ENCODE data around the gene UFL1.

Gene UFL1

DNA sequence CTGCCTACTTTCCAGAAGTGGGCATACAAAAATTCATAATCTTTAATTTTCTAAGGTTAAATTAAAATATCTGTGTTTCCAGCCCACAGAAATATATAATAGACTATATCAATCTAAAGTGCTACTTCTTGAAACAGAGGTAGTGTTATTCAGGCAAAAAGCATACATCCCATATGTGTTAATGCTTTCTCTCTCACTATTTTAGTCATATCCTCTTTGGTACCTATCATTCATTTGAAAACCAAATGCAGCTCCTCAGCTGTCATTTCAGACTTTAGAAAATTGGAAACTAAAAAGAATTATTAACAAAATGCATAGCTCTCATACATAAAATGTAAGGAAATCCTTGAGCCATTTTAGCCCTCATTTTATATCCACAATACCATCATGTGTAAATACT lies 42.2 kb downstream of the UFL1 start:
- no peak overlapping the region for H3K4me3 ChIP-seq (ENCODE audit: low read depth, low read length)
- DNase-seq (ENCODE audit: low read depth), result no peak

DNA sequence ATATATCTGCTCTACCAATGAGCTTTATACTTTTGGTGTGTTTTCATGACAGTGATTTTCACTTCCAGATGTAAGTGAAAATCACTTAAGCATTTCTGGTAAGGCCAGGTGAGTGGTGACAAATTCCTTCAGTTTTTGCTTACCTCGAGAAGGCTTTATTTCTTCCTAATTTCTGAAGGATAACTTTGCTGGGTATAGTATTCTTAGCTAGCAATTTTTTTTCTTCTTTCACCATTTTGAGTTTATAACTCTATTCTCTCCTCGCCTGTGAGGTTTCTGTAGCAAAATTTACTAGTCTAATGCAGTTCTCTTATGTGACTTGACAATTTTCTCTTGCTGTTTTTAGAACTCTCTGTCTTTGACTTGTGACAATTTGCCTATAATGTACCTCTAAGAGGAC lies 48.4 kb downstream of the UFL1 start:
- H3K4me3 ChIP-seq (ENCODE audit: low read depth, low read length), result no peak overlapping the region
- DNase-seq (ENCODE audit: low read depth), result no peak

DNA sequence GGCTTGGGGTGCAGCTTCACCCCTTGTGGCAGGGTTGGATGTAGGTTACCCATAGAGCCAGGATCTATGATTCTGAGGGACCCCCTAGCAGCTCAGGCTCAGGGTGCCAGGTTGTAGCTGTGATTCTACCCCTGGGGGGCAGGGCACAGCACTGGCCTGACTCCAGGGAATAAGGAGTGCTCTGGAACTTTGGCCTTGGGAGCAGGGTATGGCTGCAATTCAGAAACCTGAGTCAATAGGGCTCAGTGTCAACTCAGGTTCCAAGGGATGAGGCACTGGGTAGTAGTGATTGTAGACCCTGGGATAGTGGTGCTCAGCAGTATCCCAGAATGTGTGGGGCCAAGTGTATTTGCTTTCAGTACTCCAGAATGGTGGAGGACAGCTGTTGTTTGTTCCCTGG lies 49.9 kb downstream of the UFL1 start:
- no peak overlapping the region for H3K4me3 ChIP-seq (ENCODE audit: low read depth, low read length)
- no peak for DNase-seq (ENCODE audit: low read depth)

DNA sequence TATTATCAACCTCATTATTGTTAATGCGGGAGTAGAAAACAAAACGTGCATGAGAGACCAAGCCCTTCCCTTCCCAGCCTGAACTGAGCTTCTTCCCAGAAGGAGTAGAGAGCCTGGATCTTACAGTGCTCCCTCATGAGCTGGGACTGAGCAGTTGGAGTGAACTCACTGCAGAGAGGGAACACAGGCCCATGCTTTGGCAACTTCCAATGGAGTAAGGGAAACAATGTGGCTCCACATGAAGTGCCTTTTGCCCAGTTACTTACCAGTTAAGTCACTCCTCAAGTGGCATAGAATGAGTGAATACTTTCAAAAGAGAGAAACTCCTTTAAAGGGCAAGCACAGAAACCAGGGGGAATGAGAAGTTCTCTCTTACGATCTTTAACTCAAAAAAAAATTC lies 53.8 kb downstream of the UFL1 start:
- DNase-seq (ENCODE audit: low read depth), result no peak
- no peak overlapping the region for H3K4me3 ChIP-seq (ENCODE audit: low read depth, low read length)

DNA sequence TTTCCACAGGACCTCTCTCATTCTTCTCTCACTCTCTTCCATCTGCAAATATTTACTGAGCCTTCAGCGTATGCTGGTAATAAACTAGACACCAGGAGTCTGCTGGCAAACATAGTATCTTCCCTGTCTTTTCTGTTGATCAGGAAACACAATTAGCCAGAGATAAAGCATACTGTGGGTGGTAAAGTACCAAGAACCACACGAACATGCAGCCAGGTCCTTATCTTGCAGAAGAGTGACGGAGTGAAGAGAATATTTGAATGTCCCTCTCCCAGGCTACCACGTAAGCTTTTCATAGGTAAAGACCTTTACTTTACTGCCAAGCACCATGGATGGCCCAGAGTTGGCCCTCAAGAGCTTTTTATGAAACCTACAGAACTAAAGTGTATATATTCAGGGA lies 54.6 kb downstream of the UFL1 start:
- no peak overlapping the region for H3K4me3 ChIP-seq (ENCODE audit: low read depth, low read length)
- DNase-seq (ENCODE audit: low read depth), result no peak

DNA sequence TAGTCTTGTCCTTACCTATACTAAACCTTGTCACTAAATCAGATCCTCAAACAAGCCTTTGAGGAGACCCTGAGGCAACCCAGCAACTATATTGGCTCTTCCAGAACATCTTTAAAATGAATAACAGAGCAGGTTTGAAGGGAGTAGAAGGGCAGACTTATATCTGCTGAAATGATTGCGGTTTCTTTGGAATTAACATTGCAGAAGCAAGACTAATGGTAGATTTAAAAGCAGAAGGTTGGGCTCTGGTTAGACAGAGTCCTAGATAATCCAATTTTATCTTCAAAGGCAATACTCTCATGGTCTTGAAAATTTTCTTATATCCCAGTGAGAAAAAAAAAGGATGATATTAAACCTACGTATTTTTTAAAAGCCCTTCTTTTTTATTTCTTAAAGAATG lies 60.4 kb downstream of the UFL1 start:
- H3K4me3 ChIP-seq (ENCODE audit: low read depth, low read length), result no peak overlapping the region
- DNase-seq (ENCODE audit: low read depth), result no peak

DNA sequence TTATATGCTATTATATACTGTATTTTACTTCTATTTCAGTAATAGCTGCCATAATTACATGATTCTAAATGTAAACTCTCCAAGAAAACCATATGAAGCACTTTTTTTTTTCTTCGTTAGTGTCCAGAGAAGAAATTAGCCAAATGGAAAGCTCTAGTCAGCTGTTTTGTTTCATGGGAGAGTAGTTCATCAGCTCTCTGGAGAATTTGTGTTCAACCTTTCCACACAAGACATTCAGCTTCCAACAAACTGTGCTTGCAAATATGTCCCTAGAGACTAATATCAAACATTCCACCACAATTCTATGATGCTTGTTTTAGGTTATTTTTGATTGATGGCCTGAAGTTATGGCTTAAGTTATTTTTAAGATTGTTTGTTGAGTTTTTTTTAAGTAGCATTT lies 60.8 kb downstream of the UFL1 start:
- no peak overlapping the region for H3K4me3 ChIP-seq (ENCODE audit: low read depth, low read length)

DNA sequence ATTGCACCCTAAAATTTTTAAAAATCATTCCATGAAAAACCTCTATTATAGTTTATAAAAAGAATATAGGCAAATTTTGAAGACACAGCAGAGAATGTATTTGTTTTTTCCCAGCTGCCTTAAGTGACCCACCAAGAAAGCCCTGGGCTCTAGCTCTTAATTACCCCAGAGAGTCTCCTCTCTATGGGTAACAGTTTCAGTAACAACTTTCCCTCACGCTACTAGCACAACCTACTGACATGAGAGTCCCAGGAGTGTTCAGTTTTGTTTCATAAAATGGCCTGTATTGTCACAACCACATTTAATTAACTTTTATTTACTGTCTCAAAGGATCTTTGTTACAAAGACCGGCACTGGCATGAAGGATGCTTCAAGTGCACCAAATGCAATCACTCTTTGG lies 82.8 kb downstream of the UFL1 start:
- no peak overlapping the region for H3K4me3 ChIP-seq (ENCODE audit: low read depth, low read length)
- no peak for DNase-seq (ENCODE audit: low read depth)

More for the DNA sequence above, 60.8 kb downstream of the UFL1 start:
- DNase-seq (ENCODE audit: low read depth), result no peak

All from skeletal muscle cell (primary cell).